ENCODE data around the gene RMI2.

- no peak for TF ChIP-seq JUND (IDR thresholded peaks at IDR 0.05)
- TF ChIP-seq, protein P1, sequence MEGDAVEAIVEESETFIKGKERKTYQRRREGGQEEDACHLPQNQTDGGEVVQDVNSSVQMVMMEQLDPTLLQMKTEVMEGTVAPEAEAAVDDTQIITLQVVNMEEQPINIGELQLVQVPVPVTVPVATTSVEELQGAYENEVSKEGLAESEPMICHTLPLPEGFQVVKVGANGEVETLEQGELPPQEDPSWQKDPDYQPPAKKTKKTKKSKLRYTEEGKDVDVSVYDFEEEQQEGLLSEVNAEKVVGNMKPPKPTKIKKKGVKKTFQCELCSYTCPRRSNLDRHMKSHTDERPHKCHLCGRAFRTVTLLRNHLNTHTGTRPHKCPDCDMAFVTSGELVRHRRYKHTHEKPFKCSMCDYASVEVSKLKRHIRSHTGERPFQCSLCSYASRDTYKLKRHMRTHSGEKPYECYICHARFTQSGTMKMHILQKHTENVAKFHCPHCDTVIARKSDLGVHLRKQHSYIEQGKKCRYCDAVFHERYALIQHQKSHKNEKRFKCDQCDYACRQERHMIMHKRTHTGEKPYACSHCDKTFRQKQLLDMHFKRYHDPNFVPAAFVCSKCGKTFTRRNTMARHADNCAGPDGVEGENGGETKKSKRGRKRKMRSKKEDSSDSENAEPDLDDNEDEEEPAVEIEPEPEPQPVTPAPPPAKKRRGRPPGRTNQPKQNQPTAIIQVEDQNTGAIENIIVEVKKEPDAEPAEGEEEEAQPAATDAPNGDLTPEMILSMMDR (IDR thresholded peaks at IDR 0.05; ENCODE audit: low read depth, low read length, missing input control) = no peak
- TF ChIP-seq YY1 (IDR thresholded peaks at IDR 0.05) = no peak
- TF ChIP-seq TAF1 (conservative IDR thresholded peaks at IDR 0.05) = no peak
- TF ChIP-seq, protein P2, sequence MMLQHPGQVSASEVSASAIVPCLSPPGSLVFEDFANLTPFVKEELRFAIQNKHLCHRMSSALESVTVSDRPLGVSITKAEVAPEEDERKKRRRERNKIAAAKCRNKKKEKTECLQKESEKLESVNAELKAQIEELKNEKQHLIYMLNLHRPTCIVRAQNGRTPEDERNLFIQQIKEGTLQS (IDR thresholded peaks at IDR 0.05) = no peak
Measured at GRCh38 chr16:11354407-11354732, 9.1 kb downstream of the RMI2 start.

All from liver (tissue), 3 donors.